DND-41 (cell line): ENCODE measurements around the gene NEDD4L.

Experiments
- ATAC-seq: fragments of 200-7000 bp; cut with Tn5 transposase; 3 replicates; pipeline ENCODE4 v1.9.1; 2021; ENCODE audit warnings: low read depth; ENCODE audit not compliant: insufficient read depth
- DNase-seq: peaks from one replicate; pipeline ENCODE4 v3.0.0-alpha.2; 2020
- H2AFZ ChIP-seq: 2 replicates; pipeline ENCODE4 v1.6.0; 2012; ENCODE audit warnings: low read depth, low read length
- H3K27ac ChIP-seq: 2 replicates; pipeline ENCODE4 v1.5.1; 2012; ENCODE audit warnings: low read length, inconsistent platforms
- H3K27me3 ChIP-seq: fragments of 200-600 bp; sonication (generic); 2 replicates; pipeline ENCODE4 v1.6.0; 2012; ENCODE audit warnings: low read length, mild to moderate bottlenecking, inconsistent platforms; ENCODE audit not compliant: insufficient read depth, poor library complexity
- H3K36me3 ChIP-seq: 2 replicates; pipeline ENCODE4 v1.5.1; 2012; ENCODE audit warnings: low read length, inconsistent platforms; ENCODE audit not compliant: insufficient read depth
- H3K4me1 ChIP-seq: 2 replicates; pipeline ENCODE4 v1.5.1; 2012; ENCODE audit warnings: mild to moderate bottlenecking, low read length; ENCODE audit not compliant: insufficient read depth
- H3K4me2 ChIP-seq: 2 replicates; pipeline ENCODE4 v1.6.0; 2012; ENCODE audit warnings: mild to moderate bottlenecking, moderate library complexity, low read length, inconsistent platforms; ENCODE audit not compliant: insufficient read depth
- H3K4me3 ChIP-seq, 2 experiments: fragments of 200-600 bp in 1 of 2; shearing (Covaris generic) in 1 of 2; 2 replicates each; pipeline ENCODE4 v1.5.1; 2012 to 2016; ENCODE audit warnings: inconsistent platforms in 2 of 2, low read length in 2 of 2, mild to moderate bottlenecking in 2 of 2, low read depth in 1 of 2, moderate library complexity in 1 of 2
- H3K79me2 ChIP-seq: 2 replicates; pipeline ENCODE4 v1.6.0; 2012; ENCODE audit warnings: low read length, inconsistent platforms; ENCODE audit not compliant: insufficient read depth
- H3K9ac ChIP-seq: 2 replicates; pipeline ENCODE4 v1.6.0; 2012; ENCODE audit warnings: low read depth, mild to moderate bottlenecking, inconsistent platforms, low read length, moderate library complexity
- H3K9me3 ChIP-seq: 2 replicates; pipeline ENCODE4 v1.5.1; 2012; ENCODE audit warnings: low read length, moderate library complexity, mild to moderate bottlenecking, inconsistent platforms; ENCODE audit not compliant: insufficient read depth, severe bottlenecking
- H4K20me1 ChIP-seq: 2 replicates; pipeline ENCODE4 v1.6.0; 2012; ENCODE audit warnings: low read length; ENCODE audit not compliant: insufficient read depth
- EZH2 ChIP-seq: IDR thresholded peaks from 3 replicates; pipeline ENCODE4 v1.6.1; 2012; ENCODE audit warnings: borderline replicate concordance, low read depth, mild to moderate bottlenecking, moderate library complexity, low read length, inconsistent platforms; ENCODE audit not compliant: severe bottlenecking
- TF ChIP-seq, protein P1 (sequence below): IDR thresholded peaks from 2 replicates; pipeline ENCODE4 v1.5.1; 2012; ENCODE audit warnings: borderline replicate concordance, low read length, moderate library complexity, mild to moderate bottlenecking; ENCODE audit not compliant: poor library complexity, severe bottlenecking; ENCODE audit errors: extremely low read depth

The NEDD4L gene

DNA sequence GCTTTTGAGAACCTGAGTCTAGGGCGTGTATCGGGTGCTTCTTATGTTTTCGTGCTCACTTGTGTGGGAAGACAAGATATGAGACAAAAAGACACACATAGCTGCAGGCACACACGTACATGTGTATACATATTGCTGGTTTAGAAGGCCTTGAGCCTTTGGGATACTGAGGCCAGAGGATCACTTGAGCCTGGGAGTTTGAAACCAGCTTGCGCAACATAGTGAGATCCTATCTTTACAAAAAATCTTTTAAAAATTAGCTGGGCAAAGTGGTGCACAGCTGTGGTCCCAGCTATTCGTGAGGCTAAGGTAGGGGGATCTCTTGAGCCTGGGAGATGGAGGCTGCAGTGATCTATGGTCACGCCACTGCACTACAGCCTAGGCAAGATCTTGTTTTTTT, 18.8 kb upstream of the NEDD4L start:
- TF ChIP-seq, protein P1, sequence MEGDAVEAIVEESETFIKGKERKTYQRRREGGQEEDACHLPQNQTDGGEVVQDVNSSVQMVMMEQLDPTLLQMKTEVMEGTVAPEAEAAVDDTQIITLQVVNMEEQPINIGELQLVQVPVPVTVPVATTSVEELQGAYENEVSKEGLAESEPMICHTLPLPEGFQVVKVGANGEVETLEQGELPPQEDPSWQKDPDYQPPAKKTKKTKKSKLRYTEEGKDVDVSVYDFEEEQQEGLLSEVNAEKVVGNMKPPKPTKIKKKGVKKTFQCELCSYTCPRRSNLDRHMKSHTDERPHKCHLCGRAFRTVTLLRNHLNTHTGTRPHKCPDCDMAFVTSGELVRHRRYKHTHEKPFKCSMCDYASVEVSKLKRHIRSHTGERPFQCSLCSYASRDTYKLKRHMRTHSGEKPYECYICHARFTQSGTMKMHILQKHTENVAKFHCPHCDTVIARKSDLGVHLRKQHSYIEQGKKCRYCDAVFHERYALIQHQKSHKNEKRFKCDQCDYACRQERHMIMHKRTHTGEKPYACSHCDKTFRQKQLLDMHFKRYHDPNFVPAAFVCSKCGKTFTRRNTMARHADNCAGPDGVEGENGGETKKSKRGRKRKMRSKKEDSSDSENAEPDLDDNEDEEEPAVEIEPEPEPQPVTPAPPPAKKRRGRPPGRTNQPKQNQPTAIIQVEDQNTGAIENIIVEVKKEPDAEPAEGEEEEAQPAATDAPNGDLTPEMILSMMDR: no peak
- no peak for TF ChIP-seq EZH2
- Histone ChIP-seq H3K9ac (no peak overlapping the region), H2AFZ (no peak overlapping the region), H3K9me3 (no peaks in the 10 kb centered on the region), H4K20me1 (no peaks in the 10 kb centered on the region), H3K27me3 (peaks cover 24% of the 10 kb centered on the region), H3K36me3 (no peaks in the 10 kb centered on the region), H3K4me2 (no peak overlapping the region), H3K4me3 (no peak overlapping the region), H3K4me1 (no peaks in the 10 kb centered on the region), H3K79me2 (no peaks in the 10 kb centered on the region), H3K27ac (no peak overlapping the region)
- ATAC-seq (no peak), DNase-seq (no peak)

DNA sequence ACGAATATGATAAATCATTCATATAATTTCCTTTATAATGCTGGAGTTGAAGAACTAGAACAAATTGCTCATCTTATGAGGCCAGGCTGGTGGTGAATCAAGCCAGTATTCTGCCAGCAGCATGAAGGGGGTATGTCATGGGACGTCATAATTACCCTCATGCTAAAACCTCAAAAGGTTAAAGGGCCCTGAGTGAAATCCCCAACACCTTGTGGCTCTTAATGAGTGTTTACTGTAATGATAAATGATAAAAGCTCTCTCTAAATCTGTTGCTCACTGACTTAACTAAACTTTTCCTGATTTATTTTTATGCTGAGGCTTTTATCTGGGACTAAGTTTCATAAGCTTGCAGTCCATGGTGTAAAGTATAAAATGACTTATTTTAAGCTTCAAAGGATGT, 18.3 kb upstream of the NEDD4L start:
- TF ChIP-seq EZH2: no peak
- TF ChIP-seq, protein P1: no peak
- no peak overlapping the region for H2AFZ ChIP-seq
- DNase-seq: no peak

DNA sequence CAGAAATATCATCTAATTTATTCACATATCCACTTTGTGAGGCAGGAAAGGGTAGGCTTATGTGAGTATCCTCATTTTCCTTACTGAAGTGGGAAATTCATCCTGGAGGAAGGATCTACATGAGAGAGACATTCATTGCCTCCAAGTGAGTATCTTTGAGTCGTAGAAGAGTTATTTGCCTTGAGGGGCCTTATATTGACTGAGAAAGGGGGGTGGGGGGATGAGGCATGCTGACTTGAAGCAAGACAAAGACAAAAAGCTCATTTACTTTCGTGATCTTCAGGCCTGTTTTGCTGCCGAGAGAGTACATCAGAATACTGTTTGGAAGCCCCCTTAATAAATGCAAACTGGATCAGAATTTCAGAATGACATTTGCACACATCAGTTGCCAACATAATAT, 17.6 kb upstream of the NEDD4L start:
- DNase-seq (no peak), ATAC-seq (no peak)
- H3K9ac ChIP-seq: no peak overlapping the region

More for the DNA sequence above, 18.3 kb upstream of the NEDD4L start:
- Histone ChIP-seq H4K20me1 (no peaks in the 10 kb centered on the region), H3K27ac (no peak overlapping the region), H3K4me3 (no peak overlapping the region), H3K36me3 (no peaks in the 10 kb centered on the region), H3K9ac (no peak overlapping the region), H3K79me2 (no peaks in the 10 kb centered on the region), H3K27me3 (peaks cover 24% of the 10 kb centered on the region), H3K4me2 (no peak overlapping the region), H3K9me3 (no peaks in the 10 kb centered on the region), H3K4me1 (no peaks in the 10 kb centered on the region)
- ATAC-seq: no peak

More for the DNA sequence above, 17.6 kb upstream of the NEDD4L start:
- Histone ChIP-seq H3K27ac (no peak overlapping the region), H3K4me1 (no peaks in the 10 kb centered on the region), H3K27me3 (peaks cover 24% of the 10 kb centered on the region), H3K36me3 (no peaks in the 10 kb centered on the region), H3K9me3 (no peaks in the 10 kb centered on the region), H2AFZ (no peak overlapping the region), H3K4me3 (no peak overlapping the region), H4K20me1 (no peaks in the 10 kb centered on the region), H3K4me2 (no peak overlapping the region), H3K79me2 (no peaks in the 10 kb centered on the region)
- no peak for TF ChIP-seq EZH2
- TF ChIP-seq, protein P1: no peak
